GM18951 (cell line): Measurements from ENCODE around the gene APMAP.

Source experiments
- POLR2A ChIP-seq: IDR thresholded peaks from 4 replicates; pipeline ENCODE4 v1.6.1; 2011; ENCODE audit warnings: mild to moderate bottlenecking; ENCODE audit not compliant: insufficient read length, insufficient read depth; ENCODE audit errors: extremely low read depth
- in situ Hi-C: fragments of 300-500 bp; cut with MboI; formaldehyde crosslinking; loops from one replicate; pipeline ENCODE4 v1.12.0; 2022; ENCODE audit warnings: low sequenced_read_pairs, mixed read lengths, inconsistent platforms; ENCODE audit not compliant: unreplicated experiment

The APMAP gene

GRCh38 chr20:24995741-24996448, 3.3 kb upstream of the APMAP start:
- in situ Hi-C loops = loop anchor here (25.0 kb wide), 1 partner anchor 191 kb away; the partner anchor contains the start of gene ENTPD6
- no peak for TF ChIP-seq POLR2A

GRCh38 chr20:24994470-24995368, 2.2 kb upstream of the APMAP start:
- in situ Hi-C loops = loop anchor here (5.0 to 25.0 kb wide), 2 partner anchors 193 to 393 kb away; partner anchors contain the start of gene ENTPD6
- no peak for TF ChIP-seq POLR2A

GRCh38 chr20:24994186-24994465, 1.6 kb upstream of the APMAP start:
- TF ChIP-seq POLR2A = no peak
- in situ Hi-C loops = loop anchor here (5.0 to 25.0 kb wide), 2 partner anchors 193 to 393 kb away; partner anchors contain the start of gene ENTPD6

- no peak for TF ChIP-seq POLR2A
- in situ Hi-C loops = loop anchor here (5.0 to 25.0 kb wide), 2 partner anchors 194 to 394 kb away; partner anchors contain the start of gene ENTPD6
Measured at GRCh38 chr20:24993337-24994185, 1.0 kb upstream of the APMAP start.

- in situ Hi-C loops = loop anchor here (5.0 to 25.0 kb wide), 2 partner anchors 195 to 395 kb away; partner anchors contain the start of gene ENTPD6
- TF ChIP-seq POLR2A = no peak
Measured at GRCh38 chr20:24991897-24992486, 559 bp downstream of the APMAP start.

GRCh38 chr20:24990810-24991252, 1.7 kb downstream of the APMAP start:
- TF ChIP-seq POLR2A = no peak
- in situ Hi-C loops = loop anchor here (5.0 to 25.0 kb wide), 2 partner anchors 196 to 396 kb away; partner anchors contain the start of gene ENTPD6

GRCh38 chr20:24989162-24989561, 3.4 kb downstream of the APMAP start:
- no peak for TF ChIP-seq POLR2A
- in situ Hi-C loops = loop anchor here (25.0 kb wide), 1 partner anchor 198 kb away; the partner anchor contains the start of gene ENTPD6

GRCh38 chr20:24987873-24988835, 4.4 kb downstream of the APMAP start:
- in situ Hi-C loops = loop anchor here (25.0 kb wide), 1 partner anchor 199 kb away; the partner anchor contains the start of gene ENTPD6
- no peak for TF ChIP-seq POLR2A

GRCh38 chr20:24987244-24987643, 5.3 kb downstream of the APMAP start:
- in situ Hi-C loops = loop anchor here (25.0 kb wide), 1 partner anchor 200 kb away; the partner anchor contains the start of gene ENTPD6

GRCh38 chr20:24986436-24987015, 6.0 kb downstream of the APMAP start:
- no peak for TF ChIP-seq POLR2A
- in situ Hi-C loops = loop anchor here (25.0 kb wide), 1 partner anchor 201 kb away; the partner anchor contains the start of gene ENTPD6

More at GRCh38 chr20:24987244-24987643, 5.3 kb downstream of the APMAP start:
- no peak for TF ChIP-seq POLR2A

- in situ Hi-C loops = loop anchor here (25.0 kb wide), 1 partner anchor 201 kb away; the partner anchor contains the start of gene ENTPD6
- TF ChIP-seq POLR2A = no peak
Measured at GRCh38 chr20:24985802-24986201, 6.7 kb downstream of the APMAP start.
